IPS-15b (cell line): ENCODE data around the gene RUNX1.

Experiments used
- H3K27me3 ChIP-seq: one replicate; pipeline ENCODE4 v1.6.1; 2013; ENCODE audit warnings: low read length; ENCODE audit not compliant: control insufficient read depth, insufficient read depth
- H3K36me3 ChIP-seq: one replicate; pipeline ENCODE4 v1.6.1; 2013; ENCODE audit warnings: low read length; ENCODE audit not compliant: control insufficient read depth, insufficient read depth
- H3K4me1 ChIP-seq: one replicate; pipeline ENCODE4 v1.6.1; 2013; ENCODE audit warnings: mild to moderate bottlenecking, low read length; ENCODE audit not compliant: control insufficient read depth, insufficient read depth
- H3K4me3 ChIP-seq: one replicate; pipeline ENCODE4 v1.5.1; 2013; ENCODE audit warnings: low read depth, low read length
- H3K9ac ChIP-seq: one replicate; pipeline ENCODE4 v1.6.1; 2013; ENCODE audit warnings: low read depth, mild to moderate bottlenecking, low read length
- H3K9me3 ChIP-seq: one replicate; pipeline ENCODE4 v1.6.1; 2013; ENCODE audit warnings: mild to moderate bottlenecking, low read length; ENCODE audit not compliant: control insufficient read depth, insufficient read depth

Gene RUNX1

GRCh38 chr21:35034203-35034926 is 14.7 kb downstream of the RUNX1 start:
- Histone ChIP-seq H3K4me3 (no peak overlapping the region), H3K36me3 (no peaks in the 10 kb centered on the region), H3K9ac (no peak overlapping the region), H3K4me1 (no peaks in the 10 kb centered on the region), H3K27me3 (no peaks in the 10 kb centered on the region), H3K9me3 (no peaks in the 10 kb centered on the region)

- Histone ChIP-seq H3K4me1 (peaks cover 3% of the 10 kb centered on the region), H3K9me3 (no peaks in the 10 kb centered on the region), H3K4me3 (no peak overlapping the region), H3K9ac (no peak overlapping the region), H3K36me3 (no peaks in the 10 kb centered on the region), H3K27me3 (no peaks in the 10 kb centered on the region)
Measured at GRCh38 chr21:35032474-35033263, 16.4 kb downstream of the RUNX1 start.

- Histone ChIP-seq H3K4me3 (no peak overlapping the region), H3K4me1 (peaks cover 6% of the 10 kb centered on the region), H3K9ac (no peak overlapping the region), H3K36me3 (no peaks in the 10 kb centered on the region), H3K27me3 (peaks cover 12% of the 10 kb centered on the region), H3K9me3 (no peaks in the 10 kb centered on the region)
Measured at GRCh38 chr21:35028451-35028978, 20.6 kb downstream of the RUNX1 start.

GRCh38 chr21:35027563-35028450 is 21.3 kb downstream of the RUNX1 start:
- Histone ChIP-seq H3K9me3 (no peaks in the 10 kb centered on the region), H3K4me3 (peak overlapping the region; percentile 40), H3K27me3 (peaks cover 12% of the 10 kb centered on the region), H3K9ac (no peak overlapping the region), H3K36me3 (no peaks in the 10 kb centered on the region), H3K4me1 (peaks cover 6% of the 10 kb centered on the region)

- Histone ChIP-seq H3K36me3 (no peaks in the 10 kb centered on the region), H3K9me3 (no peaks in the 10 kb centered on the region), H3K4me1 (peaks cover 6% of the 10 kb centered on the region), H3K9ac (peak overlapping the region; percentile 32), H3K27me3 (peaks cover 12% of the 10 kb centered on the region), H3K4me3 (peak overlapping the region; percentile 40)
Measured at GRCh38 chr21:35026617-35027562, 22.2 kb downstream of the RUNX1 start.

- H3K9ac ChIP-seq, result no peak overlapping the region
- H3K9me3 ChIP-seq, result no peaks in the 10 kb centered on the region
- H3K4me3 ChIP-seq, result no peak overlapping the region
- H3K36me3 ChIP-seq, result no peaks in the 10 kb centered on the region
- H3K27me3 ChIP-seq, result peaks cover 12% of the 10 kb centered on the region
- peaks cover 6% of the 10 kb centered on the region for H3K4me1 ChIP-seq
Measured at GRCh38 chr21:35026153-35026500, 23.0 kb downstream of the RUNX1 start.

GRCh38 chr21:35025206-35026152 is 23.6 kb downstream of the RUNX1 start:
- Histone ChIP-seq H3K36me3 (no peaks in the 10 kb centered on the region), H3K9ac (no peak overlapping the region), H3K4me3 (no peak overlapping the region), H3K4me1 (peaks cover 6% of the 10 kb centered on the region), H3K9me3 (no peaks in the 10 kb centered on the region), H3K27me3 (peaks cover 12% of the 10 kb centered on the region)

GRCh38 chr21:35024513-35024912 is 24.6 kb downstream of the RUNX1 start:
- peaks cover 6% of the 10 kb centered on the region for H3K4me1 ChIP-seq
- no peak overlapping the region for H3K9ac ChIP-seq
- H3K9me3 ChIP-seq, result no peaks in the 10 kb centered on the region
- no peaks in the 10 kb centered on the region for H3K36me3 ChIP-seq
- peaks cover 12% of the 10 kb centered on the region for H3K27me3 ChIP-seq
- H3K4me3 ChIP-seq, result no peak overlapping the region

GRCh38 chr21:35024071-35024420 is 25.1 kb downstream of the RUNX1 start:
- no peak overlapping the region for H3K9ac ChIP-seq
- no peaks in the 10 kb centered on the region for H3K9me3 ChIP-seq
- H3K27me3 ChIP-seq, result peaks cover 12% of the 10 kb centered on the region
- H3K4me3 ChIP-seq, result no peak overlapping the region
- no peaks in the 10 kb centered on the region for H3K36me3 ChIP-seq
- H3K4me1 ChIP-seq, result peaks cover 6% of the 10 kb centered on the region

GRCh38 chr21:35023396-35024070 is 25.6 kb downstream of the RUNX1 start:
- Histone ChIP-seq H3K9me3 (no peaks in the 10 kb centered on the region), H3K4me1 (peaks cover 6% of the 10 kb centered on the region), H3K27me3 (peaks cover 12% of the 10 kb centered on the region), H3K9ac (no peak overlapping the region), H3K36me3 (no peaks in the 10 kb centered on the region), H3K4me3 (no peak overlapping the region)
